ENCODE results near the gene FRRS1. TPM values are rescaled to one million over a fixed set of nuclear protein-coding genes. Genes with fewer than 3 reads are reported as not detected.

The FRRS1 gene
- total and polyA plus RNA-seq, 10 of the 15 experiments (the other 5 are each of a cell fraction or from before 2014, with no cell fraction given): 0.13 to 18.9 (median 8.0) TPM

DNA sequence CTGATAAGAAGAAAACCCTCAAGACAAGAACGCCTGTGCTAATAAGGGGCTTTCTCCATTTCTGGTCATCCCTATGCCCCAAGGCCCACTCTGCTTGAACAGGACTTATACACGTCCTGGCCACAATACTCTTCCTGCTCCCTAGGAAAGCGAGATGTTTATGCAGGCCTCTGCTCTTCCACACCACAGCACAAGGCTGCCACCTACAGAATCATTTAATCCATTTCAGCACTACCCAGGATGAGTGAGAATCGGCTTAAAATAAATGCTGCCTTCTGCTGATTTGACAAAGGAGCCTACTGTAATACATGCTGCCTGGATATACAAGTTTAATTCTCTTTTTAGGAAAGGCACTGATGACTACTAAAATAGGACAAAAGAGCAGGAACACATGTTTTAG lies 29.4 kb downstream of the FRRS1 start:
- no peak overlapping the region for H3K9ac ChIP-seq (ENCODE audit: control insufficient read depth, insufficient read depth, low read length)
- no peaks in the 10 kb centered on the region for H3K27me3 ChIP-seq (replicated peaks in 1 of 2; ENCODE audit: control insufficient read depth in 2 of 2, insufficient read depth in 2 of 2, low read length in 1 of 2)
- RAD21 ChIA-PET (ENCODE audit: unreplicated experiment): no interaction called here
- no peaks in the 10 kb centered on the region for H4K20me1 ChIP-seq (ENCODE audit: control insufficient read depth, insufficient read depth)
- FAIRE-seq (peak; percentile 70), ATAC-seq (peak; percentile 60), DNase-seq (ENCODE audit: low read depth, low spot score) (no peak)
- no peaks in the 10 kb centered on the region for H3K79me2 ChIP-seq (ENCODE audit: control insufficient read depth, insufficient read depth, low read length)
- POLR2A ChIA-PET: no interaction called here
- in situ Hi-C loops (cut with MboI) (no loop called here), intact Hi-C loops (cut with micrococcal nuclease; ENCODE audit: unreplicated experiment) (no loop called here)
- TF ChIP-seq RAD21 (IDR thresholded peaks at IDR 0.05; ENCODE audit: insufficient read depth, low read depth, low read length): 0 out of 2 replicates have a peak, but pooled peaks have one; percentile 24
- TF ChIP-seq, protein P1, sequence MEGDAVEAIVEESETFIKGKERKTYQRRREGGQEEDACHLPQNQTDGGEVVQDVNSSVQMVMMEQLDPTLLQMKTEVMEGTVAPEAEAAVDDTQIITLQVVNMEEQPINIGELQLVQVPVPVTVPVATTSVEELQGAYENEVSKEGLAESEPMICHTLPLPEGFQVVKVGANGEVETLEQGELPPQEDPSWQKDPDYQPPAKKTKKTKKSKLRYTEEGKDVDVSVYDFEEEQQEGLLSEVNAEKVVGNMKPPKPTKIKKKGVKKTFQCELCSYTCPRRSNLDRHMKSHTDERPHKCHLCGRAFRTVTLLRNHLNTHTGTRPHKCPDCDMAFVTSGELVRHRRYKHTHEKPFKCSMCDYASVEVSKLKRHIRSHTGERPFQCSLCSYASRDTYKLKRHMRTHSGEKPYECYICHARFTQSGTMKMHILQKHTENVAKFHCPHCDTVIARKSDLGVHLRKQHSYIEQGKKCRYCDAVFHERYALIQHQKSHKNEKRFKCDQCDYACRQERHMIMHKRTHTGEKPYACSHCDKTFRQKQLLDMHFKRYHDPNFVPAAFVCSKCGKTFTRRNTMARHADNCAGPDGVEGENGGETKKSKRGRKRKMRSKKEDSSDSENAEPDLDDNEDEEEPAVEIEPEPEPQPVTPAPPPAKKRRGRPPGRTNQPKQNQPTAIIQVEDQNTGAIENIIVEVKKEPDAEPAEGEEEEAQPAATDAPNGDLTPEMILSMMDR (IDR thresholded peaks at IDR 0.05 in 2 of 3, conservative IDR thresholded peaks at IDR 0.05 in 1 of 3; ENCODE audit: control insufficient read depth in 2 of 3, extremely low read depth in 1 of 3, insufficient read depth in 1 of 3, low read depth in 3 of 3, low read length in 3 of 3): peak in 2 of 3 experiments; percentile 5 to 37; a peak in 2 of 6 replicates
- TF ChIP-seq, protein P2, sequence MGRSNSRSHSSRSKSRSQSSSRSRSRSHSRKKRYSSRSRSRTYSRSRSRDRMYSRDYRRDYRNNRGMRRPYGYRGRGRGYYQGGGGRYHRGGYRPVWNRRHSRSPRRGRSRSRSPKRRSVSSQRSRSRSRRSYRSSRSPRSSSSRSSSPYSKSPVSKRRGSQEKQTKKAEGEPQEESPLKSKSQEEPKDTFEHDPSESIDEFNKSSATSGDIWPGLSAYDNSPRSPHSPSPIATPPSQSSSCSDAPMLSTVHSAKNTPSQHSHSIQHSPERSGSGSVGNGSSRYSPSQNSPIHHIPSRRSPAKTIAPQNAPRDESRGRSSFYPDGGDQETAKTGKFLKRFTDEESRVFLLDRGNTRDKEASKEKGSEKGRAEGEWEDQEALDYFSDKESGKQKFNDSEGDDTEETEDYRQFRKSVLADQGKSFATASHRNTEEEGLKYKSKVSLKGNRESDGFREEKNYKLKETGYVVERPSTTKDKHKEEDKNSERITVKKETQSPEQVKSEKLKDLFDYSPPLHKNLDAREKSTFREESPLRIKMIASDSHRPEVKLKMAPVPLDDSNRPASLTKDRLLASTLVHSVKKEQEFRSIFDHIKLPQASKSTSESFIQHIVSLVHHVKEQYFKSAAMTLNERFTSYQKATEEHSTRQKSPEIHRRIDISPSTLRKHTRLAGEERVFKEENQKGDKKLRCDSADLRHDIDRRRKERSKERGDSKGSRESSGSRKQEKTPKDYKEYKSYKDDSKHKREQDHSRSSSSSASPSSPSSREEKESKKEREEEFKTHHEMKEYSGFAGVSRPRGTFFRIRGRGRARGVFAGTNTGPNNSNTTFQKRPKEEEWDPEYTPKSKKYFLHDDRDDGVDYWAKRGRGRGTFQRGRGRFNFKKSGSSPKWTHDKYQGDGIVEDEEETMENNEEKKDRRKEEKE (IDR thresholded peaks at IDR 0.05): no peak
- H3K4me2 ChIP-seq (ENCODE audit: control insufficient read depth, insufficient read depth): no peak overlapping the region
- no peak overlapping the region for H3K27ac ChIP-seq (ENCODE audit: control insufficient read depth, insufficient read depth)
- no peaks in the 10 kb centered on the region for H3K4me1 ChIP-seq (ENCODE audit: control insufficient read depth, insufficient read depth, low read length)
- CTCF ChIA-PET: no interaction called here
- 80% methylated on average over 4 of the region's 4 CpGs for WGBS (ENCODE audit: insufficient coverage, insufficient replicate concordance, low lambda C conversion rate, missing lambda C conversion rate)
- BruUV-seq (replicated peaks): TSS peak; percentile 29
- SMC1A ChIA-PET (ENCODE audit: uncharacterized antibody, unreplicated experiment): no interaction called here
- no peaks in the 10 kb centered on the region for H3K9me3 ChIP-seq (replicated peaks; ENCODE audit: control insufficient read depth, insufficient read depth, low read length)
- no peak overlapping the region for H3K4me3 ChIP-seq
- H3K36me3 ChIP-seq (ENCODE audit: control insufficient read depth in 2 of 2, insufficient read depth in 2 of 2, low read length in 1 of 2): peaks cover 2 to 28% of the 10 kb centered on the region in 2 experiments
- no peak overlapping the region for H2AFZ ChIP-seq (ENCODE audit: control insufficient read depth, low read depth, low read length)
